ENCODE measurements around the gene ABCB4. TPM values are rescaled to one million over a fixed set of nuclear protein-coding genes. Genes with fewer than 3 reads are reported as not detected.

Gene ABCB4
- total RNA-seq, 1 donor from 2014 or later = 2.3 TPM

GRCh38 chr7:87375662-87376435 lies 99.6 kb downstream of the ABCB4 start:
- DNase-seq (ENCODE audit: low spot score in 2 of 2, unreplicated experiment in 2 of 2) = no peak
- Mint-ChIP-seq H3K27ac (no peak overlapping the region), H3K4me1 (no peaks in the 10 kb centered on the region)

DNA sequence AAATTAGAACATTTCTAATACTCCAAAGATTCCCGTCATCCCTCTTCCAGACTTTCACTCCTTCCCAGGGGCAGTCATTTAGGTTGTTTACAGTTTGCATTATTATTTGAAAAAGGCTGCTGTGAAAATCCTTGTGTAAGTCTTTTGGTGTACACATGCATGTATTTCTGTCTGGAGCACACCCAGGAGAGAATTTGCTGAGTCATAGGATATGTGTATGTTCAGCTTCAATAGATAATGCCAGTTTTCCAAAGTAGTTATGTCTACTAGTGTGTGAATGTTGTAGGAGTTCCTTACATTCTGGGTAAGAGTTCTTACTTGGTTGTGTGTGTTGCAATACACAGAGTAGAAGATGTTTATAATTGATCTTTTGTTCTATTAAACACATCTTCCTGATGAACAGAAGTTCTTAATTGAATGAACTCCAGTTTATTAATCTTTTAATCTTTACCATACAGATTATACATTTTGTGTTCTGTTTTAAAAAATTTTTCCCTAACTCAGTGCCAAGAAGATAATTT lies 104.8 kb downstream of the ABCB4 start:
- Mint-ChIP-seq H3K4me3 (no peak overlapping the region), H3K36me3 (peaks cover 18% of the 10 kb centered on the region), H3K27me3 (ENCODE audit: low read depth) (no peaks in the 10 kb centered on the region), H3K9me3 (peaks cover 3% of the 10 kb centered on the region), H3K4me1 (no peaks in the 10 kb centered on the region), H3K27ac (no peak overlapping the region)
- DNase-seq (ENCODE audit: low spot score in 2 of 2, unreplicated experiment in 2 of 2) = no peak
- TF ChIP-seq, protein P1, sequence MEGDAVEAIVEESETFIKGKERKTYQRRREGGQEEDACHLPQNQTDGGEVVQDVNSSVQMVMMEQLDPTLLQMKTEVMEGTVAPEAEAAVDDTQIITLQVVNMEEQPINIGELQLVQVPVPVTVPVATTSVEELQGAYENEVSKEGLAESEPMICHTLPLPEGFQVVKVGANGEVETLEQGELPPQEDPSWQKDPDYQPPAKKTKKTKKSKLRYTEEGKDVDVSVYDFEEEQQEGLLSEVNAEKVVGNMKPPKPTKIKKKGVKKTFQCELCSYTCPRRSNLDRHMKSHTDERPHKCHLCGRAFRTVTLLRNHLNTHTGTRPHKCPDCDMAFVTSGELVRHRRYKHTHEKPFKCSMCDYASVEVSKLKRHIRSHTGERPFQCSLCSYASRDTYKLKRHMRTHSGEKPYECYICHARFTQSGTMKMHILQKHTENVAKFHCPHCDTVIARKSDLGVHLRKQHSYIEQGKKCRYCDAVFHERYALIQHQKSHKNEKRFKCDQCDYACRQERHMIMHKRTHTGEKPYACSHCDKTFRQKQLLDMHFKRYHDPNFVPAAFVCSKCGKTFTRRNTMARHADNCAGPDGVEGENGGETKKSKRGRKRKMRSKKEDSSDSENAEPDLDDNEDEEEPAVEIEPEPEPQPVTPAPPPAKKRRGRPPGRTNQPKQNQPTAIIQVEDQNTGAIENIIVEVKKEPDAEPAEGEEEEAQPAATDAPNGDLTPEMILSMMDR (IDR thresholded peaks at IDR 0.05; ENCODE audit: unreplicated experiment) = no peak

More at GRCh38 chr7:87375662-87376435, 99.6 kb downstream of the ABCB4 start:
- H3K9me3 Mint-ChIP-seq = peaks cover 3% of the 10 kb centered on the region
- TF ChIP-seq, protein P1 (IDR thresholded peaks at IDR 0.05; ENCODE audit: unreplicated experiment) = no peak
- no peaks in the 10 kb centered on the region for H3K27me3 Mint-ChIP-seq (ENCODE audit: low read depth)
- H3K4me3 Mint-ChIP-seq = no peak overlapping the region
- peaks cover 18% of the 10 kb centered on the region for H3K36me3 Mint-ChIP-seq

DNA sequence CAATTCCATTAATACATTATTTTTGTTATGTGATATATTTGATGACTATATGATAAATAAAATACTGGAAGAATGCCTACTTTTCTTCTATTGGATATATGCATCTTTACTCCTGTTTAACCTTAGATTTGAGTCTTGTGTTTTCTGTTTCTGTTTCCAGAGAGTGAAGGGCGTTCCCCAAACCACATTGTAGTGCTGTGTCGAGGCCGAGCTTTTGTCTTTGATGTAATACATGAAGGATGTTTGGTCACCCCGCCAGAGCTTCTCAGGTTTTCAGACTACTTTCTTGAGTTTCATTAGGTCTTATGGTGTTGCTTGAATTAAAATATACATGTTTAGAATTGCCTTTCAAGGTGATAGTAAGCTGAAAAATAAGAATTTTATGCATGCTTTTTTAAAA lies 106.3 kb downstream of the ABCB4 start:
- DNase-seq (ENCODE audit: low spot score in 2 of 2, unreplicated experiment in 2 of 2) = no peak
- peaks cover 3% of the 10 kb centered on the region for H3K9me3 Mint-ChIP-seq
- H3K4me3 Mint-ChIP-seq = no peak overlapping the region
- H3K27ac Mint-ChIP-seq = no peak overlapping the region
- TF ChIP-seq, protein P1 (IDR thresholded peaks at IDR 0.05; ENCODE audit: unreplicated experiment) = no peak
- peaks cover 15% of the 10 kb centered on the region for H3K36me3 Mint-ChIP-seq
- no peaks in the 10 kb centered on the region for H3K27me3 Mint-ChIP-seq (ENCODE audit: low read depth)
- H3K4me1 Mint-ChIP-seq = no peaks in the 10 kb centered on the region

DNA sequence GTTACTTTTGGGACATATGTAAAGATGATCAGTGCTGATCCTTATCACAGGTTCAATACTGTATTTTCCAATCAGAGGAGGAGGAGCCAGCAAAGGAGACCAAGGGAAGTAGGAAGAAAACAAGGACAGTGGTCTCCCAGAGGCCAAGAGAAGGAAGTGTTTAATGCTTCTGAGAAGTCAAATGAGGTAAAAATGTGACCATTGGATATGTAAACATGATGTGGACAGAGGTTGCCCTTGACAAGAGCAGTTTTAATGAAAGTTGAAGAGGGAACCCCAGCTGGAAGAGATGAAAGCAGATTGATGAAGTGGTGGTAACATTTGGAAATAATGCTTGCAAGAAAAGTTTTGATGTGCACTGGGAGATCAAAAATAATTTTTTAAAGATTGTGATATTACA lies 111.2 kb downstream of the ABCB4 start:
- no peak for DNase-seq (ENCODE audit: low spot score in 2 of 2, unreplicated experiment in 2 of 2)
- TF ChIP-seq, protein P1 (IDR thresholded peaks at IDR 0.05; ENCODE audit: unreplicated experiment) = no peak
- Mint-ChIP-seq H3K27me3 (ENCODE audit: low read depth) (no peaks in the 10 kb centered on the region), H3K27ac (no peak overlapping the region), H3K36me3 (peaks cover 13% of the 10 kb centered on the region), H3K9me3 (no peaks in the 10 kb centered on the region), H3K4me3 (no peak overlapping the region), H3K4me1 (no peaks in the 10 kb centered on the region)

GRCh38 chr7:87363342-87363741 lies 112.1 kb downstream of the ABCB4 start:
- H3K36me3 Mint-ChIP-seq = peaks cover 18% of the 10 kb centered on the region
- H3K9me3 Mint-ChIP-seq = no peaks in the 10 kb centered on the region
- no peak overlapping the region for H3K4me3 Mint-ChIP-seq
- TF ChIP-seq, protein P1 (IDR thresholded peaks at IDR 0.05; ENCODE audit: unreplicated experiment) = no peak
- DNase-seq (ENCODE audit: low spot score in 2 of 2, unreplicated experiment in 2 of 2) = no peak
- no peak overlapping the region for H3K27ac Mint-ChIP-seq
- H3K4me1 Mint-ChIP-seq = no peaks in the 10 kb centered on the region
- H3K27me3 Mint-ChIP-seq (ENCODE audit: low read depth) = no peaks in the 10 kb centered on the region
